Lower leg skin (tissue), 4 donors: Measurements from ENCODE around the gene CYP11A1. TPM values are rescaled to one million over a fixed set of nuclear protein-coding genes. Genes with fewer than 3 reads are reported as not detected.
"Not testable (repeated sequence)": the region's sequence is repeated elsewhere in the genome, so short reads cannot be mapped to it uniquely, and the experiment has no call there.

Source experiments
- DNase-seq, 2 donors: peaks; one replicate each; pipeline ENCODE4 v3.0.0-alpha.2; 2019; ENCODE audit warnings: low spot score in 2 of 2
- H3K4me3 ChIP-seq: fragments of 200-600 bp; sonication (generic); 2 replicates; pipeline ENCODE4 v1.5.1; 2017; ENCODE audit warnings: mild to moderate bottlenecking, low read depth; ENCODE audit not compliant: poor library complexity, severe bottlenecking
- POLR2A ChIP-seq, 2 donors: fragments of 450-650 bp; IDR thresholded peaks; one replicate each; pipeline ENCODE4 v1.6.1; 2016 to 2017; ENCODE audit warnings: antibody characterized with exemption in 2 of 2, mild to moderate bottlenecking in 1 of 2, moderate library complexity in 1 of 2
- WGBS, 2 donors: methylation state at CpG; one replicate each; pipeline ENCODE4 v1.1.5; 2018; 5-methylcytosine and 5-hydroxymethylcytosine counted together
- intact Hi-C: fragments of 100-400 bp; cut with DNase I; formaldehyde crosslinking; loops from one replicate; pipeline ENCODE4 v1.15.0; 2023; ENCODE audit warnings: low total_unique reads
- total RNA-seq, 4 donors: library from RNA; depleted of rRNA; stranded (reverse); fragments of >200 nt; gene quantifications; one replicate each; pipeline ENCODE4 v1.1.0, GENCODE V29; 2016
- TF ChIP-seq, protein P1 (sequence below), 3 donors: fragments of 450-650 bp; IDR thresholded peaks; one replicate each; pipeline ENCODE4 v1.5.1; 2016; ENCODE audit warnings: antibody characterized with exemption in 3 of 3, mild to moderate bottlenecking in 3 of 3, moderate library complexity in 2 of 3

Gene CYP11A1
- total RNA-seq, 4 donors from 2014 or later = 0.34 to 0.75 (median 0.49) TPM; not detected in 1

DNA sequence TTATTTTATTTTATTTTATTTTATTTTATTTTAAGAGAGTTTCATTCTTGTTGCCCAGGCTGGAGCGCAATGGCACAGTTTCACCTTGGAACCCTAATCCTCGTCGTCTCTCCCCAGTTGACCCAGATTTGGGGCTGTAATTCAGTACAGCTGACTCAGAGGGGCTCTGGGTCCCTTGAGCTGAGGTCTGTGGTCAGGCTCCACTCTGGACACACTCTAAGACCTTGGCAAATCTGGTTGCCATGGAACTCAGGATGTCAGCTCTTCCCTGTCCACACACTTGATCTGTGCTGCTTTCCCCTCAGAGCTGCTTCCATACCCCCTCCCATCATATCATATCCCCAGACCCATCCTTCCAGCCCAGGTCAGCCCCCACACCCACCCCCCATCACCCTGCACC lies 675 bp upstream of the CYP11A1 start:
- peak in 1 of 2 donors; percentile 40 for DNase-seq
- TF ChIP-seq, protein P1, sequence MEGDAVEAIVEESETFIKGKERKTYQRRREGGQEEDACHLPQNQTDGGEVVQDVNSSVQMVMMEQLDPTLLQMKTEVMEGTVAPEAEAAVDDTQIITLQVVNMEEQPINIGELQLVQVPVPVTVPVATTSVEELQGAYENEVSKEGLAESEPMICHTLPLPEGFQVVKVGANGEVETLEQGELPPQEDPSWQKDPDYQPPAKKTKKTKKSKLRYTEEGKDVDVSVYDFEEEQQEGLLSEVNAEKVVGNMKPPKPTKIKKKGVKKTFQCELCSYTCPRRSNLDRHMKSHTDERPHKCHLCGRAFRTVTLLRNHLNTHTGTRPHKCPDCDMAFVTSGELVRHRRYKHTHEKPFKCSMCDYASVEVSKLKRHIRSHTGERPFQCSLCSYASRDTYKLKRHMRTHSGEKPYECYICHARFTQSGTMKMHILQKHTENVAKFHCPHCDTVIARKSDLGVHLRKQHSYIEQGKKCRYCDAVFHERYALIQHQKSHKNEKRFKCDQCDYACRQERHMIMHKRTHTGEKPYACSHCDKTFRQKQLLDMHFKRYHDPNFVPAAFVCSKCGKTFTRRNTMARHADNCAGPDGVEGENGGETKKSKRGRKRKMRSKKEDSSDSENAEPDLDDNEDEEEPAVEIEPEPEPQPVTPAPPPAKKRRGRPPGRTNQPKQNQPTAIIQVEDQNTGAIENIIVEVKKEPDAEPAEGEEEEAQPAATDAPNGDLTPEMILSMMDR (IDR thresholded peaks at IDR 0.05) = no peak
- no peak for TF ChIP-seq POLR2A (IDR thresholded peaks at IDR 0.05)
- H3K4me3 ChIP-seq = no peak overlapping the region
- 91 to 92% methylated on average over 3 of the region's 3 CpGs for WGBS, 2 donors
- intact Hi-C loops = no loop called here

DNA sequence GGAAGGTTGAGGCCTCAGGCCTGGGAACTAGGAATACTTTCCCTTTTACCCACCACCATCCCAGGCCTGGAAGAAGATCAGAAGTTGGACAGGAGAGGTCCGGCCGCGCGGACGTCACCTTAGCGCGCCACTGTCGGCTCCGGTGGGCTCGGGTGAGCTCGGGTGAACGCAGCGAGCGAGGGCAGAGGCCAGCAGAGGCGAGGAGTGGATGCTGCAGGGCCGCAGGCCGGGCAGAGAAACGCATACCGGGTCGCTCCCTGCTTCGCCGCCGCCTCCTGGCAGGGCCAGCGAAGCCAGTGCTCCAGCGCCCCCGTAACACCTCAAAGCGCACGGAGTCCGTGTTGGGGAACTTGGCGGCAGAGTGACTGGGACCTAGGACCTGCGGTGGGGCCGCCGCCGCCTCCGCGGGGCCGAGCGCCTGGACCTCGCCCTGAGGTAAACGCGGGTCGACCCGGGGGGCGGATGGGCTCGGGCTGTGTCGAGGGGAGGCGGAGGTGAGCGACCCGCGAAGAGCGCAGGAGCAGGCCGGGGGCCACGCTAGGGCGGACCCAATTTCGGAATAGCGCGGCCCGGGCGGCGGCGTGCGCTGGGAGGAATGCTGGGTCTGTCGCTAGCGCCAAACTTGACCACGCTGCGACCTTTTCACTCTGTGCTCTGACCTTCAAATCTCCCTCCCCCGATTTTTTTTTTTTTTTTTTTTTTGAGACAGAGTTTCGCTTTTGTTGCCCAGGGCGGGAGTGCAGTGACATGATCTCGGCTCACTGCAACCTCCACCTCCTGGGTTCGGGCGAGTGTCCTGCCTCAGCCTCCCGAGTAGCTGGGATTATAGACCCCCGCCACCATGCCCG lies 1.6 kb downstream of the CYP11A1 start:
- DNase-seq = peak in 1 of 2 donors; percentile 88
- intact Hi-C loops = no loop called here
- H3K4me3 ChIP-seq = peak overlapping the region; percentile 21
- TF ChIP-seq, protein P1 (IDR thresholded peaks at IDR 0.05) = no peak
- TF ChIP-seq POLR2A (IDR thresholded peaks at IDR 0.05) = no peak
- WGBS, 2 donors = 7 to 10% methylated on average over 59 to 65 of the region's 75 CpGs

DNA sequence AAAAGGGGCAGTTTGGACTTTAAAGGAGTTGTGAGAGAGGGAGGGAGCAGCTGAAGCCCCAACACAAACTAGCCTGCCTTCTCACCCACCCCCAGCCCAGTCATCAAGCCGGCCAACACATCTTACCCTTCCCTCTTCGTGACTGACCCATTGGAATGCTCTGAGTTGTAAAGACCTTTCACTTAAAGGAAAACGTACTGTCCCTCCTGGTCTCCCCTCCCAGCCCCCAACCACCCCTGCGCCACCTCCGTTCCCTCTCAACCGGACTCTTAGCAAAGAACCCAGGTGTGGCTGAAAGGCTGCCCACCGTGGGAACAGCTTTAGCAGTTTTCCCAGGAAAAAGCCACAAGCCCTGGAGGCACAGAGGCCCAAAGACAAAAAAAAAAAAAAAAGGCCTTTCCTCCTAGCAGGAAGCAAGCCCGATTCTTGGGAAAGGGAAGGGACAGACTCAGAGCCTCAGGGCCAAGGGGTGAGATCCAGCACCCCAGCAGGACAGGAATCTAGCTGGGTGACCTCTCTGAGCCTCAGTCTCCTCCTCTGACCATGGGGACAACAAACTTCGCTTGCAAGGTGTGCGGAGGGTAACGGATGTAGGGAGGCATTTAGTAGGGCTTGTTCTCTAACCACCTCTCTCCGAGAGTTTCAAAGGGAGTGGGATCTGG lies 2.4 kb downstream of the CYP11A1 start:
- TF ChIP-seq, protein P1 (IDR thresholded peaks at IDR 0.05) = no peak
- no peak for TF ChIP-seq POLR2A (IDR thresholded peaks at IDR 0.05)
- intact Hi-C loops = loop anchor here (5.0 kb wide), 1 partner anchor 1762 kb away; no protein-coding TSS in a partner anchor
- 83 to 87% methylated on average over 12 of the region's 12 CpGs for WGBS, 2 donors
- no peak overlapping the region for H3K4me3 ChIP-seq
- peak in 1 of 2 donors; percentile 75 for DNase-seq

DNA sequence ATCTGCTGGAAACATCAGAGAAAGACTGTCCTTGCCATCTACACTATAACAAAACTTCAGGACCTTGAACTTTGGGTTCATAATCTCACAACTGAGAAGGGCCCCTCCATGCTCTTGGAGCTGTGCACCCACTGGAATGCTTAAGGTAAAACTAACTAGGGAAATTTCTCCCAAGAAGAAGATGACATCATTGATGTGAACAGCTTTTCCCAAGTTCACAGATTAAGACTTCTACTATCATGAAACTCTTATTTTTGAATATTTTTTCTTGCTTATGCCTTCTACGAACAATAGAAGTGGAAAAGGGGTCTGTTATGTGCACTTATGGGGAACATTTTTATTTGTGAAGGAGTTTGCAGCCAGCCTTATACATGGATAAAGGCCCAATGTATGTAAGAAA lies 5.0 kb downstream of the CYP11A1 start:
- WGBS, 2 donors = 87 to 95% methylated on average over 1 of the region's 1 CpG
- intact Hi-C loops = loop anchor here (5.0 kb wide), 1 partner anchor 1765 kb away; no protein-coding TSS in a partner anchor
- TF ChIP-seq, protein P1 (IDR thresholded peaks at IDR 0.05) = no peak
- TF ChIP-seq POLR2A (IDR thresholded peaks at IDR 0.05) = no peak
- H3K4me3 ChIP-seq = no peak overlapping the region
- DNase-seq = no peak

DNA sequence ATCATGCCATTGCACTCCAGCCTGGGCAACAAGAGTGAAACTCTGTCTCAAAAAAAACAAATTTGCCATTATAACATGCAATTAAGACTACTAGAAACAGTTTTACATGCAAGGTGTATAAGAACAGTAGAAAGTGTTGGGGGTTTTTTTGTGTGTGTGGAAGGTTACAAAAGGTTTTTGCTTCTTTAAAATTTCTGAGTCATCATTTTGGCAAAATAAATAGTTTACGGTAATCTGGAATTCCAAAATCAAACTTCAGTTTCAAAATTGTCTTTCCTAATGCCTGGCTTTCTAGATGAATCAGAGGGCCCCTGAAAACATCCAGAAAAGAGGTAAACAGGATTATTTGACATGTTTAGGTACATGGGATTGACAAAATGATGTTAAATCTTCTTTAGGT lies 6.6 kb downstream of the CYP11A1 start:
- not testable (repeated sequence) for H3K4me3 ChIP-seq, DNase-seq
- intact Hi-C loops = loop anchor here (5.0 kb wide), 1 partner anchor 1766 kb away; no protein-coding TSS in a partner anchor

DNA sequence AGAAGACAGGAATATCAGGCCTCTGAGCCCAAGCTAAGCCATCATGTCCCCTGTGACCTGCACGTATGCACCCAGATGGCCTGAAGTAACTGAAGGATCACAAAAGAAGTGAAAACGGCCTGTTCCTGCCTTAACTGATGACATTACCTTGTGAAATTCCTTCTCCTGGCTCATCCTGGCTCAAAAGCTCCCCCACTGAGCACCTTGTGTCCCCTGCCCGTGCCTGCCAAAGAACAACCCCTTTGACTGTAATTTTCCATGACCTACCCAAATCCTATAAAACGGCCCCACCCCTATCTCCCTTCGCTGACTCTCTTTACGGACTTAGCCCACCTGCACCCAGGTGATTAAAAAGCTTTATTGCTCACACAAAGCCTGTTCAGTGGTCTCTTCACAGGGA lies 8.1 kb downstream of the CYP11A1 start:
- intact Hi-C loops, H3K4me3 ChIP-seq: not testable (repeated sequence)
- peak in 1 of 2 donors; percentile 57 for DNase-seq
- WGBS, 2 donors = 71 to 77% methylated on average over 6 of the region's 6 CpGs

More for the DNA sequence above, 6.6 kb downstream of the CYP11A1 start:
- 31 to 33% methylated on average over 1 of the region's 1 CpG for WGBS, 2 donors

DNA sequence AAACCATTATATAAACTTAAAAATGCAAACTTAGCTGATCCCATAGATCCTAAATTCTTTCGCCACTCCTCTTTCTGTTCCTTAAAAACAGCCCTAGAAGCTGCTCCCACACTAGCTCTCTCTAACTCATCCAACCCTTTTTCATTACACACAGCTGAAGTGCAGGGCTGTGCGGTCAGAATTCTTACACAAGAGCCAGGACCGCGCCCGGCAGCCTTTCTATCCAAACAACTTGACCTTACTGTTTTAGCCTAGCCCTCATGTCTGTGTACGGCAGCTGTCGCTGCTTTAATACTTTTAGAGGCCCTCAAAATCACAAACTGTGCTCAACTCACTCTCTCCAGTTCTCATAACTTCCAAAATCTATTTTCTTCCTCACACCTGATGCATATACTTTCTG lies 9.9 kb downstream of the CYP11A1 start:
- DNase-seq = peak in 1 of 2 donors; percentile 70
- intact Hi-C loops, H3K4me3 ChIP-seq: not testable (repeated sequence)
- 93 to 94% methylated on average over 7 of the region's 7 CpGs for WGBS, 2 donors

DNA sequence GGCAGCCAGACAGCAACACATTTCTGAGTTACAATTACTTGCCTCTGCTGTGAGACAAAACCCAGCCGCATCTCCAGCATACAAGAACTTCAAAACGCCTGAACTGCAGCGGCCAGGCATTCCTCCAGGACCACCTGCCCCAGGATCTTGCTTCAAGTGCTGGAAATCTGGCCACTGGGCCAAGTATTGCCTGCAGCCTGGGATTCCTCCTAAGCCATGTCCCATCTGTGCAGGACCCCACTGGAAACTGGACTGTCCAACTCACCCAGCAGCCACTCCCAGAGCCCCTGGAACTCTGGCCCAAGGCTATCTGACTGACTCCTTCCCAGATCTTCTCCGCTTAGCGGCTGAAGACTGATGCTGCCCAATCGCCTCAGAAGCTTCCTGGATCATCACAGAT lies 11.4 kb downstream of the CYP11A1 start:
- intact Hi-C loops, H3K4me3 ChIP-seq: not testable (repeated sequence)
- WGBS, 2 donors = 87 to 93% methylated on average over 6 of the region's 6 CpGs
- DNase-seq = peak in 1 of 2 donors; percentile 75

DNA sequence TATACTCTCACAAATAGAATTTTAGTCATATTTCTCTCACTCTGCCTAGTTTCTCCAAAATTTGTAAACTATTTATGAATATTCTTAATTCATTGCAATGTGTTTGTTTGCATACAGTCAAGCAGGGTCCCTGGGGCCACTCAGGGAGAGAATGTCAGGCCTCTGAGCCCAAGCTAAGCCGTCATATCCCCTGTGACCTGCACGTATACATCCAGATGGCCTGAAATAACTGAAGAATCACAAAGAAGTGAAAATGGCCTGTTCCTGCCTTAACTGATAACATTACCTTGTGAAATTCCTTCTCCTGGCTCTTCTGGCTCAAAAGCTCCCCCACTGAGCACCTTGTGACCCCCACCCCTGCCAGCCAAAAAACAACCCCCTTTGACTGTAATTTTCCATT lies 13.5 kb downstream of the CYP11A1 start:
- DNase-seq, intact Hi-C loops, H3K4me3 ChIP-seq: not testable (repeated sequence)
- WGBS, 2 donors = 90 to 91% methylated on average over 2 of the region's 2 CpGs
